Measurements from ENCODE around the gene PAGR1. TPM values are rescaled to one million over a fixed set of nuclear protein-coding genes. Genes with fewer than 3 reads are reported as not detected.

PAGR1 gene
- total RNA-seq, 1 donor: 20.7 TPM

DNA sequence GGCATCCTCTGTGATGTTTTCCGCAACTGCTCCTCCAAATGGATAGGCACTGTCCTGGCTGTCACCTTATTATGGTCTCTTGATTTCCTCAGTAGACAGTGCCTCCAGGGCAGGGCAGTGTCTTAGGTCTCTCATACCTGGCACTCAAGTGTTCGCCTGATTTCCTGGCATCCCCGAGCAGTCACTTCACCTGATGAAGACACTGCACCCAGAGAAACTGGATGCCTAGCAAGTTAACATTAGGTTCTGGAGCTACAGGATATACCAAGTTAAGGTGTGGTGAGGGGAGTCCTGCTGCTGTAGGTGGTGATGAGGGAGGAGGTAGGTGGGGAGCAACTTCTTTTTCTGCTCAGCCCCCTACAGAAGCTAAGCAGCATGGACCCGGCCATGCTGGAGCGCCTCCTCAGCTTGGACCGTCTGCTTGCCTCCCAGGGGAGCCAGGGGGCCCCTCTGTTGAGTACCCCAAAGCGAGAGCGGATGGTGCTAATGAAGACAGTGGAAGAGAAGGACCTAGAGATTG, 13.5 kb upstream of the PAGR1 start:
- TF ChIP-seq, protein P1, sequence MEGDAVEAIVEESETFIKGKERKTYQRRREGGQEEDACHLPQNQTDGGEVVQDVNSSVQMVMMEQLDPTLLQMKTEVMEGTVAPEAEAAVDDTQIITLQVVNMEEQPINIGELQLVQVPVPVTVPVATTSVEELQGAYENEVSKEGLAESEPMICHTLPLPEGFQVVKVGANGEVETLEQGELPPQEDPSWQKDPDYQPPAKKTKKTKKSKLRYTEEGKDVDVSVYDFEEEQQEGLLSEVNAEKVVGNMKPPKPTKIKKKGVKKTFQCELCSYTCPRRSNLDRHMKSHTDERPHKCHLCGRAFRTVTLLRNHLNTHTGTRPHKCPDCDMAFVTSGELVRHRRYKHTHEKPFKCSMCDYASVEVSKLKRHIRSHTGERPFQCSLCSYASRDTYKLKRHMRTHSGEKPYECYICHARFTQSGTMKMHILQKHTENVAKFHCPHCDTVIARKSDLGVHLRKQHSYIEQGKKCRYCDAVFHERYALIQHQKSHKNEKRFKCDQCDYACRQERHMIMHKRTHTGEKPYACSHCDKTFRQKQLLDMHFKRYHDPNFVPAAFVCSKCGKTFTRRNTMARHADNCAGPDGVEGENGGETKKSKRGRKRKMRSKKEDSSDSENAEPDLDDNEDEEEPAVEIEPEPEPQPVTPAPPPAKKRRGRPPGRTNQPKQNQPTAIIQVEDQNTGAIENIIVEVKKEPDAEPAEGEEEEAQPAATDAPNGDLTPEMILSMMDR (IDR thresholded peaks at IDR 0.05; ENCODE audit: insufficient read depth, low read depth, low read length): no peak
- no peak for DNase-seq (ENCODE audit: low read depth)
- H3K4me3 ChIP-seq (ENCODE audit: low read depth, low read length): no peak overlapping the region

DNA sequence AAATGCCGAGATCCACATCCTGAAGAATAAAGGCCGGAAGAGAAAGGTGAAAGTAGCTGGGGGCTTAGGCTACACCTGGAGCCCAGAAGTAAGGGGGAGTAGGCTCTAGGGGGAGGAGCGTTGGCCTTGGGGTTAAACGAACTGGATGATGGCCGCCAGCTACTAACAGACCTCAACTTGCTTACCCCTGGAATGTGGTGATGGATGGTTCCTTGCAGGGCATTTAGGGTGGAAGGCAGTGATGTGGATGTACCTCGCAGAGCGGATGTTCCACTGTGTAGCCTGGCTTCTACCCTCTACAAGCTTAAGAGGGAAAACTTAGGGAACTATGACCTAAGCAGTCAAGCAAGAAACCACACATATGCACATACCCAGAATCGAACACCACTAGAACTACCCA, 11.9 kb upstream of the PAGR1 start:
- no peak for DNase-seq (ENCODE audit: low read depth)
- no peak overlapping the region for H3K4me3 ChIP-seq (ENCODE audit: low read depth, low read length)
- TF ChIP-seq, protein P1 (IDR thresholded peaks at IDR 0.05; ENCODE audit: insufficient read depth, low read depth, low read length): no peak

DNA sequence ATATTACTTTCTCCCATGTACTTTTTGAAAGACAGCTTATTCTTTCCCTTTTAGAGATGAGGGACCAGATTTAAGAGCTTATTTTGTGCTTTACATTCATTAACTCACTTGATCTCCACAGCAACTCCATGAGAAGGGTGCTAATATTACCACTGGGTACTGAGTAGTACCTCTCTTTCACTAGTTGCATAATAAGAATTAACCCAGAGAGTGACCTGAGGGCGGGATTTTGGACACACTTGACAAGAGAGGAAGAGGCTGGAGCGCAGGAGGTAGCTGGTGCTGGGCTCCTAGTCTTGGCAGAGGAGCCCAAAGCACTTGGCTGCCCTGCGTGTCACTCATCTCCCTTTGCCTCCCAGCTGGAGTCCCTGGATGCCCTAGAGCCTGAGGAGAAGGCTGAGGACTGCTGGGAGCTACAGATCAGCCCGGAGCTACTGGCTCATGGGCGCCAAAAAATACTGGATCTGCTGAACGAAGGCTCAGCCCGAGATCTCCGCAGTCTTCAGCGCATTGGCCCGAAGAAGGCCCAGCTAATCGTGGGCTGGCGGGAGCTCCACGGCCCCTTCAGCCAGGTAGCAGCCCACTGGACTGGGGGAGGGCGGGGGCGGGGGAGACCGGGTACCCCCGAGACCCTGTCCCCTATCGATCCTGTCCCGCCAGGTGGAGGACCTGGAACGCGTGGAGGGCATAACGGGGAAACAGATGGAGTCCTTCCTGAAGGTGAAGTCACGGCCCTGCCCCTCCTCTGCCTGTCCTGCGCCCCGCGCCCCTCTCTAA, 11.3 kb upstream of the PAGR1 start:
- DNase-seq (ENCODE audit: low read depth): no peak
- TF ChIP-seq, protein P1 (IDR thresholded peaks at IDR 0.05; ENCODE audit: insufficient read depth, low read depth, low read length): no peak
- H3K4me3 ChIP-seq (ENCODE audit: low read depth, low read length): peak overlapping the region; percentile 78

DNA sequence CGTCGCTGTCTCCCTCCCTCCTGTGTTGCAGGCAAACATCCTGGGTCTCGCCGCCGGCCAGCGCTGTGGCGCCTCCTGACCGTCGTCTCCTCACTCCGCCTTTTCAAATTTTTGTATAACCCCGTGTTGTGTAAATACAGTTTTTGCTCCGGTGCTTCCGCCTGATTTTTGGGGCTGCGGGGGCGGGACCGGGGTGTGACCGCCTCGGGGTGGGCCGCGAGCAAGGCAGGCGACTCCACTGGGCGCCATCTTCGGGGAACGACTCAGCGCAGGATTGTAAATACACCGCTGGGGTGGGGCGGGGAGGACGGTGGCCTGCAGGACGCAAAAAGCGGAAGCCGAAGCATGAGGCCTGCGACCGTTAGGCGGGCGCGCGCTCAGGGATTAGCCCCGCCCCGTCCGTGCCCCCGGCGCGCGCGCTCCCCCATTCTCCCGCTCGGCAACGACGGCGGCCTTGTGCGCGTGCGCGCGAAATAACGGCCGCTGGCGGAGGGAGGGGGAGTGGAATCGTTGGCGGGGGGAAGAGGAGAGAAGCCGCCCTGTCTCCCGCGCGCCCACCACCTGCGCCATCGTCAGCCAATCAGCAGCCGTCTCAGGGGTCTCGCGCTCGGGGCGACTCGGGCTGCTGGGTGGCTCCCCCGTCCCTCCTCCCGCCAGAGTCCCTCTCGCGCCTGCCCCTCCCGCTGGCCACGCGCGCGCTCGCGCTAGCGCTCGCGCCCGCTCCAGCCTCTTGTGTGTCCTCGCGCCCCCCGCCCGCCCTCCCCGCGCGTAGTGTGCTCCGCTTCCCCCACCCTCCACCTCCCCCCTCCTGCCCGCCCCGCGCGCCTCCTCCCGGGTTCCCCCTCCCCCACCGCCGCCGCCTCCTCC, 10.5 kb upstream of the PAGR1 start:
- peak overlapping the region; percentile 78 for H3K4me3 ChIP-seq (ENCODE audit: low read depth, low read length)
- TF ChIP-seq, protein P1 (IDR thresholded peaks at IDR 0.05; ENCODE audit: insufficient read depth, low read depth, low read length): no peak
- DNase-seq (ENCODE audit: low read depth): peak; percentile 98

DNA sequence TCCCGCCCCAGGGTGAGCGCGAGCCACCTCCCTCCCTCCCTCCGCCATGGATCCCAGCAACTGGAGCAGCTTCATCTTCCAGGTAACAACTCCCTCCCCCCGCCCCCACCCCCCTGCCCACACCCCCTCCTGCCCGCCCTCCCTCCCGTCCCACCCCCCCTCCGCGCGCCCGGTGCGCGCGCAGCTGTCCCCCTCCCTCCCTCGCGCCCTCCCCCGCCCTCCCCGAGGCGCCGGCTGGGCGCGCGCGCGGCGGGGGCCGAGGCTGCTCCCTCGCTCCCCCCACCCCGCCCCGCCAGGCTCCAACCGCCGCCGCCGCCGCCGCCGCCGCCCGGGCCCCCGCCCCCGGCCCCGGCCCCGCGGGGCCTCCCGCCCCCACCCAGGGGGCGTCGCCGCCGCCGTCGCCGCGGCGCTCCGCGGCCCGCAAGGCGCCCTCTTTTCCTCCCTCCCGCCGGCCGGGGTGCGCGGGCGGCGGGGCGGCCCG, 9.8 kb upstream of the PAGR1 start, which contains the start of gene MAZ:
Gene MAZ, plus strand, starts transcription at position 431 of the 481 bp plus-strand sequence. CDS start 173 bp downstream, outside the sequence.
- TF ChIP-seq, protein P1 (IDR thresholded peaks at IDR 0.05; ENCODE audit: insufficient read depth, low read depth, low read length): no peak
- peak within 1 kb of the TSS; percentile 78 for H3K4me3 ChIP-seq (ENCODE audit: low read depth, low read length)
- peak; percentile 93 for DNase-seq (ENCODE audit: low read depth)

DNA sequence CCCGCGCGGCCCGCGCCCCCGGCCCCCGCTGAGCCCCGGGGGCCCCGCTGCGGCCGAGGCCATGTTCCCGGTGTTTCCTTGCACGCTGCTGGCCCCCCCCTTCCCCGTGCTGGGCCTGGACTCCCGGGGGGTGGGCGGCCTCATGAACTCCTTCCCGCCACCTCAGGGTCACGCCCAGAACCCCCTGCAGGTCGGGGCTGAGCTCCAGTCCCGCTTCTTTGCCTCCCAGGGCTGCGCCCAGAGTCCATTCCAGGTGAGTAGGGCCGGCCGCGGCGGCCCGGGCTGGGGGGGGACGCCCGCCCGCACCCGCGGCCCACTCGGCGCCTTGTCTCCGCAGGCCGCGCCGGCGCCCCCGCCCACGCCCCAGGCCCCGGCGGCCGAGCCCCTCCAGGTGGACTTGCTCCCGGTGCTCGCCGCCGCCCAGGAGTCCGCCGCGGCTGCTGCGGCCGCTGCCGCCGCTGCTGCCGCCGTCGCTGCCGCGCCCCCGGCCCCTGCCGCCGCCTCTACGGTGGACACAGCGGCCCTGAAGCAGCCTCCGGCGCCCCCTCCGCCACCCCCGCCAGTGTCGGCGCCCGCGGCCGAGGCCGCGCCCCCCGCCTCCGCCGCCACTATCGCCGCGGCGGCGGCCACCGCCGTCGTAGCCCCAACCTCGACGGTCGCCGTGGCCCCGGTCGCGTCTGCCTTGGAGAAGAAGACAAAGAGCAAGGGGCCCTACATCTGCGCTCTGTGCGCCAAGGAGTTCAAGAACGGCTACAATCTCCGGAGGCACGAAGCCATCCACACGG, 9.1 kb upstream of the PAGR1 start:
- H3K4me3 ChIP-seq (ENCODE audit: low read depth, low read length): peak overlapping the region; percentile 68
- DNase-seq (ENCODE audit: low read depth): no peak
- TF ChIP-seq, protein P1 (IDR thresholded peaks at IDR 0.05; ENCODE audit: insufficient read depth, low read depth, low read length): no peak
